NCI-H345 treated with DMSO at 0.1 percent for 48 hours (cell line): ENCODE measurements around the gene CA11.

Source experiments
- DNase-seq: peaks from one replicate; lab custom pipeline; 2025; ENCODE audit not compliant: unreplicated experiment; lab: John Stamatoyannopoulos, UW

CA11 gene

GRCh38 chr19:48588670-48589401 is 57.2 kb downstream of the CA11 start:
- peak; percentile 26 for DNase-seq
